ENCODE data around the gene HELZ.

DNA sequence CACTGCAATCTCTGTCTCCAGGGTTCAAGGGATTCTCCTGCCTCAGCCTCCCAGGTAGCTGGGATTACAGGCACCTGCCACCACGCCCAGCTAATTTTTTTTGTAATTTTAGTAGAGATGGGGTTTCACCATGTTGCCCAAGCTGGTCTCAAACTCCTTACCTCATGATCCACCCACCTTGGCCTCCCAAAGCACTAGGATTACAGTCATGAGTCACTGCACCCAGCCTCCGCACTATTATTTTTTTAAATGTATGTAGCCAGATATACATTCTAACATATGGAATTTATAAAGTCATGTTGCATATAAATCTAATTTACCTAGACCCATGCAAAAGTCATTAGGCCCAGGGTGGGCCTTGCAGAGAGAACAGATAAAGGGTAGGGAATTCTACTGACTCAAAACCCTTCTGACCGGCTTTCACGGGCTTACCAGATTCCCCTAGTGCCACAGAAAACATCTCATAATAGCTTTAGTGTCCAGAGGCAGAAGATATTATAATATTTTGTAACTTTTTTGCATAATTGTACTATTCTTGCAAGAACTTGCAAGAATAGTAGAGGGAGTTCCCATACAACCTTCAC is 20.5 kb upstream of the HELZ start:
- TF ChIP-seq CTCF (tag by site-specific recombination; IDR thresholded peaks at IDR 0.05) (no peak), KLF16 (tag by site-specific recombination; IDR thresholded peaks at IDR 0.05) (no peak), ZNF223 (tag by site-specific recombination; IDR thresholded peaks at IDR 0.05) (no peak), ZSCAN23 (tag by site-specific recombination; IDR thresholded peaks at IDR 0.05) (no peak), YY1 (tag by site-specific recombination; IDR thresholded peaks at IDR 0.05) (no peak), ZNF558 (tag by site-specific recombination; IDR thresholded peaks at IDR 0.05) (no peak), ZNF138 (tag by site-specific recombination; IDR thresholded peaks at IDR 0.05; ENCODE audit: borderline replicate concordance) (no peak), SP3 (tag by site-specific recombination; IDR thresholded peaks at IDR 0.05) (no peak), ZNF777 (tag by site-specific recombination; IDR thresholded peaks at IDR 0.05; ENCODE audit: borderline replicate concordance) (no peak), ZNF221 (tag by site-specific recombination; IDR thresholded peaks at IDR 0.05; ENCODE audit: borderline replicate concordance) (no peak)
- TF ChIP-seq, protein P1, sequence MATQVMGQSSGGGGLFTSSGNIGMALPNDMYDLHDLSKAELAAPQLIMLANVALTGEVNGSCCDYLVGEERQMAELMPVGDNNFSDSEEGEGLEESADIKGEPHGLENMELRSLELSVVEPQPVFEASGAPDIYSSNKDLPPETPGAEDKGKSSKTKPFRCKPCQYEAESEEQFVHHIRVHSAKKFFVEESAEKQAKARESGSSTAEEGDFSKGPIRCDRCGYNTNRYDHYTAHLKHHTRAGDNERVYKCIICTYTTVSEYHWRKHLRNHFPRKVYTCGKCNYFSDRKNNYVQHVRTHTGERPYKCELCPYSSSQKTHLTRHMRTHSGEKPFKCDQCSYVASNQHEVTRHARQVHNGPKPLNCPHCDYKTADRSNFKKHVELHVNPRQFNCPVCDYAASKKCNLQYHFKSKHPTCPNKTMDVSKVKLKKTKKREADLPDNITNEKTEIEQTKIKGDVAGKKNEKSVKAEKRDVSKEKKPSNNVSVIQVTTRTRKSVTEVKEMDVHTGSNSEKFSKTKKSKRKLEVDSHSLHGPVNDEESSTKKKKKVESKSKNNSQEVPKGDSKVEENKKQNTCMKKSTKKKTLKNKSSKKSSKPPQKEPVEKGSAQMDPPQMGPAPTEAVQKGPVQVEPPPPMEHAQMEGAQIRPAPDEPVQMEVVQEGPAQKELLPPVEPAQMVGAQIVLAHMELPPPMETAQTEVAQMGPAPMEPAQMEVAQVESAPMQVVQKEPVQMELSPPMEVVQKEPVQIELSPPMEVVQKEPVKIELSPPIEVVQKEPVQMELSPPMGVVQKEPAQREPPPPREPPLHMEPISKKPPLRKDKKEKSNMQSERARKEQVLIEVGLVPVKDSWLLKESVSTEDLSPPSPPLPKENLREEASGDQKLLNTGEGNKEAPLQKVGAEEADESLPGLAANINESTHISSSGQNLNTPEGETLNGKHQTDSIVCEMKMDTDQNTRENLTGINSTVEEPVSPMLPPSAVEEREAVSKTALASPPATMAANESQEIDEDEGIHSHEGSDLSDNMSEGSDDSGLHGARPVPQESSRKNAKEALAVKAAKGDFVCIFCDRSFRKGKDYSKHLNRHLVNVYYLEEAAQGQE (tag by site-specific recombination; IDR thresholded peaks at IDR 0.05) = no peak
- TF ChIP-seq, protein P2, sequence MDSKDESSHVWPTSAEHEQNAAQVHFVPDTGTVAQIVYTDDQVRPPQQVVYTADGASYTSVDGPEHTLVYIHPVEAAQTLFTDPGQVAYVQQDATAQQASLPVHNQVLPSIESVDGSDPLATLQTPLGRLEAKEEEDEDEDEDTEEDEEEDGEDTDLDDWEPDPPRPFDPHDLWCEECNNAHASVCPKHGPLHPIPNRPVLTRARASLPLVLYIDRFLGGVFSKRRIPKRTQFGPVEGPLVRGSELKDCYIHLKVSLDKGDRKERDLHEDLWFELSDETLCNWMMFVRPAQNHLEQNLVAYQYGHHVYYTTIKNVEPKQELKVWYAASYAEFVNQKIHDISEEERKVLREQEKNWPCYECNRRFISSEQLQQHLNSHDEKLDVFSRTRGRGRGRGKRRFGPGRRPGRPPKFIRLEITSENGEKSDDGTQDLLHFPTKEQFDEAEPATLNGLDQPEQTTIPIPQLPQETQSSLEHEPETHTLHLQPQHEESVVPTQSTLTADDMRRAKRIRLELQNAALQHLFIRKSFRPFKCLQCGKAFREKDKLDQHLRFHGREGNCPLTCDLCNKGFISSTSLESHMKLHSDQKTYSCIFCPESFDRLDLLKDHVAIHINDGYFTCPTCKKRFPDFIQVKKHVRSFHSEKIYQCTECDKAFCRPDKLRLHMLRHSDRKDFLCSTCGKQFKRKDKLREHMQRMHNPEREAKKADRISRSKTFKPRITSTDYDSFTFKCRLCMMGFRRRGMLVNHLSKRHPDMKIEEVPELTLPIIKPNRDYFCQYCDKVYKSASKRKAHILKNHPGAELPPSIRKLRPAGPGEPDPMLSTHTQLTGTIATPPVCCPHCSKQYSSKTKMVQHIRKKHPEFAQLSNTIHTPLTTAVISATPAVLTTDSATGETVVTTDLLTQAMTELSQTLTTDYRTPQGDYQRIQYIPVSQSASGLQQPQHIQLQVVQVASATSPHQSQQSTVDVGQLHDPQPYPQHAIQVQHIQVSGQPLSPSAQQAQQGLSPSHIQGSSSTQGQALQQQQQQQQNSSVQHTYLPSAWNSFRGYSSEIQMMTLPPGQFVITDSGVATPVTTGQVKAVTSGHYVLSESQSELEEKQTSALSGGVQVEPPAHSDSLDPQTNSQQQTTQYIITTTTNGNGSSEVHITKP (tag by site-specific recombination; IDR thresholded peaks at IDR 0.05) = no peak
